GM06990 (cell line): Measurements from ENCODE around the gene LPCAT2.
A peak's percentile ranks its signal among the peaks of the same experiment; 100 is the strongest.

ENCODE experiments used
- DNase-seq: peaks from one replicate; pipeline ENCODE4 v3.0.0-alpha.2; 2011; ENCODE audit not compliant: insufficient read length; ENCODE audit errors: extremely low read depth
- H3K27me3 ChIP-seq: replicated peaks from 2 replicates; pipeline ENCODE4 v1.6.0; 2011; ENCODE audit warnings: low read length; ENCODE audit not compliant: control insufficient read depth, insufficient read depth
- H3K36me3 ChIP-seq: 2 replicates; pipeline ENCODE4 v1.5.1; 2011; ENCODE audit warnings: low read length; ENCODE audit not compliant: control insufficient read depth, insufficient read depth
- H3K4me3 ChIP-seq: replicated peaks from 2 replicates; pipeline ENCODE4 v1.5.1; 2011; ENCODE audit warnings: low read depth, mild to moderate bottlenecking, control low read depth, low read length
- CTCF ChIP-seq: IDR thresholded peaks from 2 replicates; pipeline ENCODE4 v1.5.1; 2011; ENCODE audit warnings: low read length, control low read depth, mild to moderate bottlenecking, inconsistent platforms; ENCODE audit not compliant: insufficient read depth, poor library complexity, severe bottlenecking

LPCAT2 gene

DNA sequence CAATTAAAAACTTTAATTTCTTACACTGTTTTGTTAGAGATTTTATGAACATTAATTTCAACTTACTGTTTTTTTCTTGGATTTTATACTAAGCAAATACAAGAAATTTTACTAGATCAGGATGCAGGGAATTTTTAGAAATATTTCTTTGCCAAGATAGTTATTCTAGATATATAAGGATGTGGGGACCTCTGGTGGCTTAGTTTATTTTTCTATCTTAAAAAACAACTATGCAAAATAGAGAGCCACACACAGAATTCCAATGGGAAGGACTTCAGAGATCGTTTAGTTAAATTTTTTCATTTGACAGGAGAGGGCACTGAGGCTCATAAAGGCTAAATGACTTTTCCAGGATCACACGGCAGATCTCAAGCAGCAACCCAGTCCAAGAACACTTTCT, 34.6 kb downstream of the LPCAT2 start:
- Histone ChIP-seq H3K36me3 (no peaks in the 10 kb centered on the region), H3K4me3 (no peak overlapping the region), H3K27me3 (no peaks in the 10 kb centered on the region)
- peak; percentile 6 for TF ChIP-seq CTCF
- no peak for DNase-seq

- no peaks in the 10 kb centered on the region for H3K27me3 ChIP-seq
- DNase-seq: no peak
- H3K36me3 ChIP-seq: no peaks in the 10 kb centered on the region
These were observed 43.7 kb downstream of the LPCAT2 start for GRCh38 chr16:55552621-55553020.

DNA sequence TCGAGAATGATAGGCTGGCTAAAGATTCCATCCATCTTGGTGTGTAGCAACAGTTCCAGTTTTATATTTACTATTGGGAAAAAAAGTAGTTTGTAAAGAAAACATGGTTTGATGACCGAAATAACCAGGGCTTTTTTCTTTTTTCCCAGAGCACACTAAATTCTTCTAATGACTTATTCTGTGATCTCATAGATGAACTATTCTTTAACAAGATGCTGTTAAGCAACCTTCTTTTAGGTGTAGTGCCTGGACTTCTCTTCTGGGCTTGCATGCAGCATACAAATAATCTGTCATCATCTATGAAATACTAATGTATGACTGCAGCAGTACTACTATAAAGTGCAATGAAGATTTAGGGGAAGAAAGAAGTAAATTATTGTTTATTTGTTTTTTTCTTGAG, 46.6 kb downstream of the LPCAT2 start:
- Histone ChIP-seq H3K4me3 (no peak overlapping the region), H3K36me3 (no peaks in the 10 kb centered on the region), H3K27me3 (no peaks in the 10 kb centered on the region)
- no peak for DNase-seq
- TF ChIP-seq CTCF: no peak

More at GRCh38 chr16:55552621-55553020, 43.7 kb downstream of the LPCAT2 start:
- H3K4me3 ChIP-seq: no peak overlapping the region
- TF ChIP-seq CTCF: no peak

GRCh38 chr16:55557186-55557585, 48.3 kb downstream of the LPCAT2 start:
- TF ChIP-seq CTCF: no peak
- H3K27me3 ChIP-seq: no peaks in the 10 kb centered on the region
- no peaks in the 10 kb centered on the region for H3K36me3 ChIP-seq
- no peak for DNase-seq
- H3K4me3 ChIP-seq: no peak overlapping the region

- no peak for DNase-seq
- TF ChIP-seq CTCF: no peak
These were observed 50.4 kb downstream of the LPCAT2 start for GRCh38 chr16:55559233-55559632.

GRCh38 chr16:55559933-55560516, 51.2 kb downstream of the LPCAT2 start:
- H3K36me3 ChIP-seq: no peaks in the 10 kb centered on the region
- no peak for TF ChIP-seq CTCF
- H3K4me3 ChIP-seq: no peak overlapping the region
- no peak for DNase-seq
- H3K27me3 ChIP-seq: no peaks in the 10 kb centered on the region

More at GRCh38 chr16:55559233-55559632, 50.4 kb downstream of the LPCAT2 start:
- Histone ChIP-seq H3K36me3 (no peaks in the 10 kb centered on the region), H3K4me3 (no peak overlapping the region), H3K27me3 (no peaks in the 10 kb centered on the region)
